Heart left ventricle (tissue), 13 donors: ENCODE results near the gene DFFB.

ENCODE experiments used
- POLR2A ChIP-seq, 2 donors: fragments of 450-650 bp; IDR thresholded peaks; one replicate each; pipeline ENCODE4 v1.6.1; 2017; ENCODE audit warnings: antibody characterized with exemption in 2 of 2, mild to moderate bottlenecking in 2 of 2, moderate library complexity in 2 of 2
- TF ChIP-seq, protein P1 (sequence below), 12 donors: fragments of 200-600 bp; sonication (generic) in 4 of 12; IDR thresholded peaks; one replicate each; pipeline versions ENCODE4 v1.5.0 to v1.8.0; 2018 to 2022; ENCODE audit warnings: antibody characterized with exemption in 12 of 12, mild to moderate bottlenecking in 5 of 12
- donor health status: ischemic (EF 13 %, LVEDD 7.1; RV severe dilation, severe dysfunction).
- donor health status: DM: no; HTN: yes; CAD: no.
- donor health status: DM: no; HTN: no; CAD: no.
- donor health status: ischemic (EF 25% LVEDD 6.9; RV normal size, moderate dysfunction).
- donor health status: ischemic (EF 25% LVEDD 5.7; RV mildly dilated, moderate dysfunction).
- donor health status: ischemic (EF 35%, LVEDD 5.7; RV mildly dilated, moderate dysfunction).
- donor health status: nonischemic (EF 11% LVEDD 7.7; RV severe dilation, severe dysfunction).
- donor health status: DM: yes; HTN: yes; CAD: no.
- donor health status: PGD.
- donor health status: ischemic (EF 29% LVEDD 5.4; RV normal size, mild dysfunction).
- donor health status: nonischemic (EF 23%, LVEDD 6.1; RV moderate dilation, normal function).

DNA sequence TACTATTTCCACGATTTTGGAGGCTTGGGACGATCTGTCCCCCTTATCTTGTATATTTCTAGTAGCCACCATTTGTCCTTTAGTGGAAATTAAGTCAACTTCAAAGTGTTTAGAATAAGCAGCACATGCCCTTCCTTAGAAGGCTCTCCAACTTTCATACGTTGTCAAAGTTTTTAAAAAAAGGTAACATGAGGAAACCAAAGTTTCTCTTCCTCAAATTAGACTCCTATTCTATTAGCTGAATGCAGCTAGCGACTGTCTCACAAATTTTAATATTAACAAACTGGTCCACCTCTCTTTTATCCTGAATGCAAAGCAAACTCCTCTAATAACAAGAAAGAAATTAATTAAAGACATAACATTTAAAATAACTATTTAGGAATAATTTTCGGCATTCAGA is 35.9 kb downstream of the DFFB start:
- TF ChIP-seq, protein P1, sequence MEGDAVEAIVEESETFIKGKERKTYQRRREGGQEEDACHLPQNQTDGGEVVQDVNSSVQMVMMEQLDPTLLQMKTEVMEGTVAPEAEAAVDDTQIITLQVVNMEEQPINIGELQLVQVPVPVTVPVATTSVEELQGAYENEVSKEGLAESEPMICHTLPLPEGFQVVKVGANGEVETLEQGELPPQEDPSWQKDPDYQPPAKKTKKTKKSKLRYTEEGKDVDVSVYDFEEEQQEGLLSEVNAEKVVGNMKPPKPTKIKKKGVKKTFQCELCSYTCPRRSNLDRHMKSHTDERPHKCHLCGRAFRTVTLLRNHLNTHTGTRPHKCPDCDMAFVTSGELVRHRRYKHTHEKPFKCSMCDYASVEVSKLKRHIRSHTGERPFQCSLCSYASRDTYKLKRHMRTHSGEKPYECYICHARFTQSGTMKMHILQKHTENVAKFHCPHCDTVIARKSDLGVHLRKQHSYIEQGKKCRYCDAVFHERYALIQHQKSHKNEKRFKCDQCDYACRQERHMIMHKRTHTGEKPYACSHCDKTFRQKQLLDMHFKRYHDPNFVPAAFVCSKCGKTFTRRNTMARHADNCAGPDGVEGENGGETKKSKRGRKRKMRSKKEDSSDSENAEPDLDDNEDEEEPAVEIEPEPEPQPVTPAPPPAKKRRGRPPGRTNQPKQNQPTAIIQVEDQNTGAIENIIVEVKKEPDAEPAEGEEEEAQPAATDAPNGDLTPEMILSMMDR (IDR thresholded peaks at IDR 0.05) = no peak
- no peak for TF ChIP-seq POLR2A (IDR thresholded peaks at IDR 0.05)
